A673 (cell line): Measurements from ENCODE around the gene BMF. TPM values are rescaled to one million over a fixed set of nuclear protein-coding genes. Genes with fewer than 3 reads are reported as not detected.
"Not testable (repeated sequence)": the region's sequence is repeated elsewhere in the genome, so short reads cannot be mapped to it uniquely, and the experiment has no call there.

ENCODE experiments used
- BruUV-seq: library from RNA; stranded (reverse); fragments of 400-500 nt; replicated peaks from 2 replicates; lab custom pipeline; 2021; lab: Mats Ljungman, UMichigan
- CTCF ChIA-PET: fragments of 300-600 bp; sonication (Branson Sonifier 250); formaldehyde crosslinking; loops from one replicate; lab custom pipeline; 2022; ENCODE audit warnings: antibody characterized with exemption; lab: Charles Lee
- POLR2A ChIA-PET: fragments of 300-600 bp; sonication (Branson Sonifier 250); formaldehyde crosslinking; loops from one replicate; lab custom pipeline; 2022; ENCODE audit warnings: antibody characterized with exemption; ENCODE audit not compliant: low non-redundant PET; lab: Charles Lee
- DNase-seq: peaks from one replicate; pipeline ENCODE4 v3.0.0-alpha.2; 2015; ENCODE audit warnings: low spot score
- H3K27ac ChIP-seq: fragments of 200-600 bp; sonication (generic); 2 replicates; pipeline ENCODE4 v1.5.1; 2016; ENCODE audit warnings: mixed run types, low read depth, mild to moderate bottlenecking, mixed read lengths, antibody characterized with exemption, low read length; ENCODE audit not compliant: poor library complexity, severe bottlenecking
- H3K27me3 ChIP-seq: fragments of 200-600 bp; sonication (generic); replicated peaks from 2 replicates; pipeline ENCODE4 v1.6.1; 2017; ENCODE audit warnings: mixed run types, low read depth, mild to moderate bottlenecking, mixed read lengths, antibody characterized with exemption, low read length; ENCODE audit not compliant: insufficient read depth, poor library complexity
- H3K36me3 ChIP-seq: fragments of 200-600 bp; sonication (generic); 2 replicates; pipeline ENCODE4 v1.6.1; 2016; ENCODE audit warnings: mixed run types, mild to moderate bottlenecking, mixed read lengths, antibody characterized with exemption, low read length; ENCODE audit not compliant: insufficient read depth, poor library complexity, severe bottlenecking
- H3K4me1 ChIP-seq: fragments of 200-600 bp; sonication (generic); 2 replicates; pipeline ENCODE4 v1.6.1; 2017; ENCODE audit warnings: mixed run types, mild to moderate bottlenecking, mixed read lengths, antibody characterized with exemption, low read length; ENCODE audit not compliant: insufficient read depth, poor library complexity, severe bottlenecking
- H3K4me3 ChIP-seq: fragments of 200-600 bp; sonication (generic); 2 replicates; pipeline ENCODE4 v1.5.1; 2016; ENCODE audit warnings: low read depth, mixed run types, mild to moderate bottlenecking, mixed read lengths, low read length; ENCODE audit not compliant: poor library complexity, severe bottlenecking
- H3K9me3 ChIP-seq: fragments of 200-600 bp; sonication (generic); 2 replicates; pipeline ENCODE4 v1.6.1; 2016; ENCODE audit warnings: mixed run types, low read depth, mild to moderate bottlenecking, mixed read lengths, antibody characterized with exemption, low read length; ENCODE audit not compliant: poor library complexity, severe bottlenecking
- EZH2 ChIP-seq: fragments of 200-600 bp; sonication (generic); IDR thresholded peaks from 2 replicates; pipeline ENCODE4 v1.6.1; 2017; ENCODE audit warnings: borderline replicate concordance, low read depth, mild to moderate bottlenecking, mixed read lengths, antibody characterized with exemption, low read length; ENCODE audit not compliant: poor library complexity, severe bottlenecking
- intact Hi-C: fragments of 100-400 bp; cut with micrococcal nuclease; formaldehyde crosslinking; loops from one replicate; pipeline ENCODE4 v1.10.0; 2022; ENCODE audit not compliant: unreplicated experiment
- total RNA-seq: library from RNA; stranded (reverse); gene quantifications from 2 replicates; pipeline ENCODE4 v1.2.3, GENCODE V29; 2021
- TF ChIP-seq, protein P1 (sequence below): fragments of 300-800, 200-600 bp; sonication (generic); conservative IDR thresholded peaks from 2 replicates; pipeline ENCODE4 v1.5.1; 2017; ENCODE audit warnings: low read depth, mild to moderate bottlenecking, antibody characterized with exemption, low read length, moderate library complexity, mixed read lengths

BMF gene
- total RNA-seq, 1 experiment from 2014 or later = 18.5 TPM

DNA sequence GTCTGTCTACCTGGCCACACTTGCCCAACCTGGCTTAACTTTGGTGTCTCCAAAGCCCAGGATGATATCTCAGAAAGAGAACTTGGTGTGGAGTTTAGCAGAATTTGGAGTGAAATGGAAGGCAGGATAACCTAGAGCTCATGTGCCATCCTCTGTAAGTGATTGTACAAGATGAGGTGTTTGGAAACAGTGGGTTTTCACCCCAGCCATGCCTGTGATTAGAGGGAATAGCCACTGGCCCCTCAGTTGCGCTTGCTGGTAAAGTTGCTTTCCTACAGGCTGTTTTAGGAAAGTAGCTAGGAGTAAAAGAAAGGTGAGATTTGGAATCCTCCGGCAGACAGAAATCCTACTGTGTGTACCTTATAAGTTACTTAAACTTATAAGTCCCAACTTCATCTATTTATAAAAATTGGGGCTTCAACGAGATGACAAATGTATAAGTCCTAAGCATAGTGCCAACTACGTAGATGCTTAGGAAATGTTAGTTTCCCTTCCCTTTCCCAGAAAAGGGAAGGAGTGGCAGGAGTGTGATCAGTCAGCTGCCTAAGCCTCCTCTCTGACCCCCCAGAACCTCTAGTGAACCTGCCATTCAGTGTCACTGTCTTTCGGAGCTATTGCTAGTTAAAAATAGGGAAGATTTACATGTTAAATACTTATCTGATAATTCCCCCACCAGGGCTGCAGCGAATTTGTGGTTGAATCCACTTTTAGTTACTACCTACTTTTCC is 13.4 kb upstream of the BMF start:
- no TSS peak for BruUV-seq
- CTCF ChIA-PET = no interaction called here

DNA sequence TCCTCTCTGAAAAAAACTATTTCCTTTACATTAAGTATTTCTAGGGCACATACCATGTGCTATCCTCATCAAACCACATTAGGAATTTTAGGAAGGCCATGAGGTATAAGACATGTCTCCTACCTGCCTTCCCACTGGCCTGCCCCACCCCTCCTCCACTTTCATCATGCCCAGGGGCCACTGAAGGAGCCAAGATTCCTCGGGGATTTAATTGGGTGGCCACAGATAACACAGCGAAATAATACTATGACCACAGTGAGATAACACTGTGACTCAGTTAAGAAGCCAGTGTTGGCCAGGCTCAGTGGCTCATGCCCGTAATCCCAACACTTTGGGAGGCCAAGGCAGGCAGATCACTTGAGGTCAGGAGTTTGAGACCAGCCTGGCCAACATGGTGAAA is 9.8 kb upstream of the BMF start:
- no peak for TF ChIP-seq EZH2
- TF ChIP-seq, protein P1, sequence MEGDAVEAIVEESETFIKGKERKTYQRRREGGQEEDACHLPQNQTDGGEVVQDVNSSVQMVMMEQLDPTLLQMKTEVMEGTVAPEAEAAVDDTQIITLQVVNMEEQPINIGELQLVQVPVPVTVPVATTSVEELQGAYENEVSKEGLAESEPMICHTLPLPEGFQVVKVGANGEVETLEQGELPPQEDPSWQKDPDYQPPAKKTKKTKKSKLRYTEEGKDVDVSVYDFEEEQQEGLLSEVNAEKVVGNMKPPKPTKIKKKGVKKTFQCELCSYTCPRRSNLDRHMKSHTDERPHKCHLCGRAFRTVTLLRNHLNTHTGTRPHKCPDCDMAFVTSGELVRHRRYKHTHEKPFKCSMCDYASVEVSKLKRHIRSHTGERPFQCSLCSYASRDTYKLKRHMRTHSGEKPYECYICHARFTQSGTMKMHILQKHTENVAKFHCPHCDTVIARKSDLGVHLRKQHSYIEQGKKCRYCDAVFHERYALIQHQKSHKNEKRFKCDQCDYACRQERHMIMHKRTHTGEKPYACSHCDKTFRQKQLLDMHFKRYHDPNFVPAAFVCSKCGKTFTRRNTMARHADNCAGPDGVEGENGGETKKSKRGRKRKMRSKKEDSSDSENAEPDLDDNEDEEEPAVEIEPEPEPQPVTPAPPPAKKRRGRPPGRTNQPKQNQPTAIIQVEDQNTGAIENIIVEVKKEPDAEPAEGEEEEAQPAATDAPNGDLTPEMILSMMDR = no peak
- no peaks in the 10 kb centered on the region for H3K36me3 ChIP-seq
- intact Hi-C loops = no loop called here
- ChIA-PET POLR2A (no interaction called here), CTCF (no interaction called here)
- no peak overlapping the region for H3K27ac ChIP-seq
- H3K27me3 ChIP-seq = no peaks in the 10 kb centered on the region
- H3K9me3 ChIP-seq = no peaks in the 10 kb centered on the region
- H3K4me3 ChIP-seq = no peak overlapping the region
- DNase-seq = no peak
- no TSS peak for BruUV-seq
- H3K4me1 ChIP-seq = no peaks in the 10 kb centered on the region

More for the DNA sequence above, 13.4 kb upstream of the BMF start:
- H3K27ac ChIP-seq = no peak overlapping the region
- intact Hi-C loops = no loop called here
- no peak overlapping the region for H3K4me3 ChIP-seq
- H3K36me3 ChIP-seq = no peaks in the 10 kb centered on the region
- no peak for TF ChIP-seq EZH2
- TF ChIP-seq, protein P1 = no peak
- POLR2A ChIA-PET = no interaction called here
- H3K27me3 ChIP-seq = no peaks in the 10 kb centered on the region
- no peaks in the 10 kb centered on the region for H3K9me3 ChIP-seq
- no peak for DNase-seq
- H3K4me1 ChIP-seq = no peaks in the 10 kb centered on the region

DNA sequence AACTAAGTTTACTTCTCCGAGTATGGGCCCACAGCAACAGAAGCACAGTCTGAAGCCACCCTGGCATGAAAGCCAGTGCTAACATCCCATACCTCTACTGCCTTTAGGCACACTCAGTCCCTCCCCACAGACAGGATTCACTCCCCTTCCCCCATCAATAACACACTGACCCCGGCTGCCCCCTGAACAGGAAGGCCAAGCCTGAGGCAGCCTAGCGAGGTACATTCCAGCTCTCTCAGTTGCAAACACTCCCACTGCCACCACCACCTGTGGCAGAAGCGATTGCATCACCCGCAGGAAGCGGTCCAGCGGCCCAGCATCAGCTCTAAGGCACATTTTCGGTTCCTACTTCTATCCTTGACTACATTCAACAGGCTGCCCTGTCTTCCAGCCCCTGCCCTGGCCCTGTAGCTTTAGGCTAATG is 7.0 kb upstream of the BMF start:
- intact Hi-C loops = no loop called here
- H3K27ac ChIP-seq = no peak overlapping the region
- ChIA-PET CTCF (no interaction called here), POLR2A (no interaction called here)
- no TSS peak for BruUV-seq
- no peaks in the 10 kb centered on the region for H3K9me3 ChIP-seq
- TF ChIP-seq EZH2 = no peak
- TF ChIP-seq, protein P1 = no peak
- no peaks in the 10 kb centered on the region for H3K4me1 ChIP-seq
- no peaks in the 10 kb centered on the region for H3K27me3 ChIP-seq
- no peaks in the 10 kb centered on the region for H3K36me3 ChIP-seq
- no peak for DNase-seq
- no peak overlapping the region for H3K4me3 ChIP-seq

DNA sequence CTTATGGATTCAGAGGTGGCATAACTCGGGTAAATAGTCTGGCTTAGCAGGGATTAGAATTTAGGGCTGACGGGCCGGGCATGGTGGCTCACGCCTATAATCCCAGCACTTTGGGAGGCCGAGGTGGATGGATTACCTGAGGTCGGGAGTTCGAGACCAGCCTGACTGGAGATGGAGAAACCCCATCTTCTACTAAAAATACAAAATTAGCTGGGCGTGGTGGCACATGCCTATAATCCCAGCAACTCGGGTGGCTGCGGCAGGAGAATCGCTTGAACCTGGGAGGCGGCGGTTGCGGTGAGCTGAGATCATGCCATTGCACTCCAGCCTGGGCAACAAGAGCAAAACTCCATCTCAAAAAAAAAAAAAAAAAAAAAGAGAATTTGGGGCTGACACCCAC is 6.4 kb upstream of the BMF start:
- H3K4me3 ChIP-seq, H3K4me1 ChIP-seq, H3K27me3 ChIP-seq, intact Hi-C loops, H3K27ac ChIP-seq, DNase-seq, H3K9me3 ChIP-seq, POLR2A ChIA-PET, CTCF ChIA-PET, BruUV-seq, H3K36me3 ChIP-seq: not testable (repeated sequence)
